GM21390 (cell line): ENCODE results near the gene ANKRD62.
"Not testable (repeated sequence)": the region's sequence is repeated elsewhere in the genome, so short reads cannot be mapped to it uniquely, and the experiment has no call there.

ENCODE experiments used
- ATAC-seq: cut with Tn5 transposase; IDR thresholded peaks from one replicate; pipeline ENCODE4 v1.9.1; 2021; ENCODE audit not compliant: unreplicated experiment

The ANKRD62 gene

GRCh38 chr18:12092398-12093229 lies 1.0 kb upstream of the ANKRD62 start:
- ATAC-seq = no peak

GRCh38 chr18:12098374-12098773 lies 4.7 kb downstream of the ANKRD62 start:
- ATAC-seq = no peak

GRCh38 chr18:12099160-12099559 lies 5.5 kb downstream of the ANKRD62 start:
- ATAC-seq = no peak

GRCh38 chr18:12101266-12101665 lies 7.6 kb downstream of the ANKRD62 start:
- ATAC-seq = no peak

GRCh38 chr18:12102136-12102842 lies 8.6 kb downstream of the ANKRD62 start:
- ATAC-seq = no peak

- no peak for ATAC-seq
These were observed 12.8 kb downstream of the ANKRD62 start for GRCh38 chr18:12106471-12106870.

- no peak for ATAC-seq
These were observed 16.2 kb downstream of the ANKRD62 start for GRCh38 chr18:12109836-12110235.

- ATAC-seq = no peak
These were observed 20.5 kb downstream of the ANKRD62 start for GRCh38 chr18:12113999-12114646.

GRCh38 chr18:12119358-12119757 lies 25.7 kb downstream of the ANKRD62 start:
- ATAC-seq = no peak

GRCh38 chr18:12121175-12122042 lies 27.8 kb downstream of the ANKRD62 start:
- no peak for ATAC-seq

- ATAC-seq = not testable (repeated sequence)
These were observed 28.4 kb downstream of the ANKRD62 start for GRCh38 chr18:12122043-12122389.

- not testable (repeated sequence) for ATAC-seq
These were observed 34.0 kb downstream of the ANKRD62 start for GRCh38 chr18:12127647-12128046.

- not testable (repeated sequence) for ATAC-seq
These were observed 45.2 kb downstream of the ANKRD62 start for GRCh38 chr18:12138831-12139230.

- ATAC-seq = not testable (repeated sequence)
These were observed 47.2 kb downstream of the ANKRD62 start for GRCh38 chr18:12140866-12141265.

- not testable (repeated sequence) for ATAC-seq
These were observed 48.1 kb downstream of the ANKRD62 start for GRCh38 chr18:12141778-12142177.

- not testable (repeated sequence) for ATAC-seq
These were observed 55.8 kb downstream of the ANKRD62 start for GRCh38 chr18:12149431-12149830.

GRCh38 chr18:12154361-12154760 lies 60.7 kb downstream of the ANKRD62 start:
- no peak for ATAC-seq

- no peak for ATAC-seq
These were observed 62.4 kb downstream of the ANKRD62 start for GRCh38 chr18:12155996-12156395.

GRCh38 chr18:12159446-12159845 lies 65.8 kb downstream of the ANKRD62 start:
- no peak for ATAC-seq

GRCh38 chr18:12162786-12163185 lies 69.1 kb downstream of the ANKRD62 start:
- ATAC-seq = no peak
